Middle frontal gyrus (tissue), 1 donor: ENCODE results near the gene FAM131A.
A peak's percentile ranks its signal among the peaks of the same experiment; 100 is the strongest.

Experiments used
- DNase-seq: peaks from one replicate; pipeline ENCODE4 v3.0.0-alpha.2; 2015; ENCODE audit warnings: low spot score; ENCODE audit errors: extremely low spot score

FAM131A gene

DNA sequence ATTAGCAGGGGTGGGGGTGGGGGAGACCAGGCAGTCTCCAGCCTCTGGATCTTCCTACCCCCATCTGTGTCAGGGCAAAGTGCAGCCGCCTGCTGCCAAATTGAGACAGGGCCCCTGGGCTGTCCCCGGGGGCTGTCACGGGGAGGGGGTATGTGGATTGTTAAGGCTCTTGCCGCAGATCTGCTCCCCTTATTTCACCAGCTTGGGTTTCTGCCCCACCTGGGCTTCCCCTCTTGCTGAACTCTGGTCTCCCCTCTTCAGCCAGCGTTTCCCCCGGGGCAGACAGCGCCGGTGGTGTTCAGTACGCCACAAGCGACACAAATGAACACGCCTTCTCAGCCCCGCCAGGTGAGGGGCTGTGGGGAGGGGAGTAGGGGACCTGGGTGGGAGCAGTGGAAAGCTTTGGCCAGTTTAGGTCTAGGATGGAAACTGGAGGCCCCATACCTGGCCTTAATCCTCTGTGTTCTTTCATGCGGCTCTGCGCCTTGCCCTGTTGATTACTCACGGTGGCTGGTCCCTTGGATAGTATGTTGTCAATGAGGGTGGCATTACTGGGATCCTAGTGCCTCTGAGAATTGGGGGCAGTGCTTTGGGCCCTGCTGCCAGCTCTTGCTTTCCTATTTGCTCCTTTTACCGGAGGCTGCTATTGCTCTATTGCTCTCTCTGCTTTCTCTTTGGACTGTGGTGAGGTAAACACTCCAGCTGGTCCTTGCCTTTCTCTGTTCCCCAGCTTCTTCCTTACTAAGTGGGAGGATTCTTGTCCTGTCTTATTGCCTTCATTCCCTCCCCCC lies 21.3 kb upstream of the FAM131A start:
- DNase-seq = no peak

DNA sequence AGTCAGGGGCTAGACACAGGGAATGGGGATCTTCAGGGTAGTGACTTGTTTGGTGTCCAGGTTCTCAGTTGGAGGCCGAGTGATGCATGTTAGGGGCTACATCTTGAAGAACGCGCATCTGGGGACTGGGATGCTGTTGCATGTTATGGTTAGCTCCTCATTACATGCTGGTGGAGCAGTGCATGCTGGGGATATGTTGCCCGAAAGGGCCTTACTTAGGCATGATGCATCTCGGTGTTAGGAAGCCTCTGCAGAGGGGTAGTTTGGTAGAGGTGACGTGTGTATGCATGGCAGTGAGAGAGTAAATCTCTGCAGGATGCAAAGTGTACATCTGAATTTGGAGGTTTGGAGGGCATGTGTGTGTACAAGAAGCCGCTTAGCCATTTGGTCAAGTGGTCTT lies 20.6 kb upstream of the FAM131A start:
- DNase-seq = no peak

DNA sequence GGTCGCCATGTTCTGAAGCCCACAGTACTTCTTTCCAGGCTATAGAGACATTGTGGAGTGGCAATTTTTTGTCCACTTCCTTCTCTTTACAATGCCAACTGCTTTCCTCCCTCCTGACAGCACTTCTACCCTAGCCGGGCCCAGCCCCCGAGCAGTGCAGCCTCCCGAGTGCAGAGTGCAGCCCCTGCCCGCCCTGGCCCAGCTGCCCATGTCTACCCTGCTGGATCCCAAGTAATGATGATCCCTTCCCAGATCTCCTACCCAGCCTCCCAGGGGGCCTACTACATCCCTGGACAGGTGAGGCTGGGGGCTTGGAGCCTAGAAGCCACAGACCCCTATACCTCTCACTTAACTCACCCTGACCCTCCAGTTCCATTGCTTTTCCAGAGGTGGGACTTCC lies 20.2 kb upstream of the FAM131A start:
- no peak for DNase-seq

DNA sequence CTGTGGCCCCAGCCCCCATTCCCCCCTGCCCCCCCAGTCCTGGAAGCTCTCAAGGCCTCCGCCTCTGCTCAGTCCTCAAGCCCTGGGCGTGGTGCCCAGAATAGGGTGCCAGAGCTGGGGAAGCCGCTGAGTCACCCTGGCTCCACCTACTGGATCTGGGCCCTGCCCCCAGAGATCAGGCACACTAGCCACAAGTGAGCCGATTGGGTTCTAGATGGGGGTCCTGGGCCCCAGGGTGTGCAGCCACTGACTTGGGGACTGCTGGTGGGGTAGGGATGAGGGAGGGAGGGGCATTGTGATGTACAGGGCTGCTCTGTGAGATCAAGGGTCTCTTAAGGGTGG lies 17.3 kb upstream of the FAM131A start:
- DNase-seq = peak; percentile 91

DNA sequence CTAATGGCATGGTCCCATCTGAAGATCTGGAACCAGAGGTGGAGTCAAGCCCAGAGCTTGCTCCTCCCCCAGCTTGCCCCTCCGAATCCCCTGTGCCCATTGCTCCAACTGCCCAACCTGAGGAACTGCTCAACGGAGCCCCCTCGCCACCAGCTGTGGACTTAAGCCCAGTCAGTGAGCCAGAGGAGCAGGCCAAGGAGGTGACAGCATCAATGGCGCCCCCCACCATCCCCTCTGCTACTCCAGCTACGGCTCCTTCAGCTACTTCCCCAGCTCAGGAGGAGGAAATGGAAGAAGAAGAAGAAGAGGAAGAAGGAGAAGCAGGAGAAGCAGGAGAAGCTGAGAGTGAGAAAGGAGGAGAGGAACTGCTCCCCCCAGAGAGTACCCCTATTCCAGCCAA lies 15.7 kb upstream of the FAM131A start:
- no peak for DNase-seq

DNA sequence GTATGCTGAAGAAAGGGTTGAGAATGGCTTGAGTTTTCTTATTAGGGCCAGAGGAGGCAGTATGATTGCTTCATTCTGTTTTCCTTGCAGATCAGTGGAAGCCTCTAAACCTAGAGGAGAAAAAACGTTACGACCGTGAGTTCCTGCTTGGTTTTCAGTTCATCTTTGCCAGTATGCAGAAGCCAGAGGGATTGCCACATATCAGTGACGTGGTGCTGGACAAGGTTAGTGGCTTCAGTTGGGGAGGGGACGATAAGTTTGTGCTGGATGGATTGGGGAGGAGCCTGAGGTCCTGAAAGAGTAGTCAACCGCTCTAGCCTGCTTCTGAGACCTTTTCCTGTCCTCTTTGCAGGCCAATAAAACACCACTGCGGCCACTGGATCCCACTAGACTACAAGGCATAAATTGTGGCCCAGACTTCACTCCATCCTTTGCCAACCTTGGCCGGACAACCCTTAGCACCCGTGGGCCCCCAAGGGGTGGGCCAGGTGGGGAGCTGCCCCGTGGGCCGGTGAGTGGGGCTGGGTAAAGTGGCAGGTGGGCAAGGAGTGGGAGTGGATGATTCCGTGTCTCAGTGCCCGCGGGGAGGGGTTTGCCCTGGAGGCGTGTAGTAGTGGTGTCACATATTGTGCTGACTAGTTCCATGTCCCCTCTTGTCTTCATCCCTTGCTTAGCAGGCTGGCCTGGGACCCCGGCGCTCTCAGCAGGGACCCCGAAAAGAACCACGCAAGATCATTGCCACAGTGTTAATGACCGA lies 14.5 kb upstream of the FAM131A start:
- no peak for DNase-seq

DNA sequence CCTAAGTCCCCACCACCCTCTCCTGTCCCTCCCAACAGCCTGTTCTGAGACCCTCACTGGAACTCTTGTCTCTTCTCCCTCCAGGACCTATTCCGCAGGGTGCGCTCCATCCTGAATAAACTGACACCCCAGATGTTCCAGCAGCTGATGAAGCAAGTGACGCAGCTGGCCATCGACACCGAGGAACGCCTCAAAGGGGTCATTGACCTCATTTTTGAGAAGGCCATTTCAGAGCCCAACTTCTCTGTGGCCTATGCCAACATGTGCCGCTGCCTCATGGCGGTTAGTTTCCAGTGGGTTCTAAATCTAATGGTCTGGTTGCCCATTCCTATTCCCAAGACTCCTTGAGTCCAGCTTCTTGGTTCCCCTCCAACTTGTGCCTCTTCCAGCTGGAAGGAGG lies 13.7 kb upstream of the FAM131A start:
- no peak for DNase-seq

DNA sequence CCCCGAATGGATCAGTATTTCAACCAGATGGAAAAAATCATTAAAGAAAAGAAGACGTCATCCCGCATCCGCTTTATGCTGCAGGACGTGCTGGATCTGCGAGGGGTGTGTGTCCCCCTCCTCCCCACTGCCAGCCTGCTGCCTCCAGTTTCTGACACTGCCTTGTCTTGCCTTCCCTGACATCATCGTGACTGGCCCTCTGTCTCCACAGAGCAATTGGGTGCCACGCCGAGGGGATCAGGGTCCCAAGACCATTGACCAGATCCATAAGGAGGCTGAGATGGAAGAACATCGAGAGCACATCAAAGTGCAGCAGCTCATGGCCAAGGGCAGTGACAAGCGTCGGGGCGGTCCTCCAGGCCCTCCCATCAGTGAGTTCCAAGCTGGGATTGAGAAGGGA lies 12.1 kb upstream of the FAM131A start:
- DNase-seq = no peak

DNA sequence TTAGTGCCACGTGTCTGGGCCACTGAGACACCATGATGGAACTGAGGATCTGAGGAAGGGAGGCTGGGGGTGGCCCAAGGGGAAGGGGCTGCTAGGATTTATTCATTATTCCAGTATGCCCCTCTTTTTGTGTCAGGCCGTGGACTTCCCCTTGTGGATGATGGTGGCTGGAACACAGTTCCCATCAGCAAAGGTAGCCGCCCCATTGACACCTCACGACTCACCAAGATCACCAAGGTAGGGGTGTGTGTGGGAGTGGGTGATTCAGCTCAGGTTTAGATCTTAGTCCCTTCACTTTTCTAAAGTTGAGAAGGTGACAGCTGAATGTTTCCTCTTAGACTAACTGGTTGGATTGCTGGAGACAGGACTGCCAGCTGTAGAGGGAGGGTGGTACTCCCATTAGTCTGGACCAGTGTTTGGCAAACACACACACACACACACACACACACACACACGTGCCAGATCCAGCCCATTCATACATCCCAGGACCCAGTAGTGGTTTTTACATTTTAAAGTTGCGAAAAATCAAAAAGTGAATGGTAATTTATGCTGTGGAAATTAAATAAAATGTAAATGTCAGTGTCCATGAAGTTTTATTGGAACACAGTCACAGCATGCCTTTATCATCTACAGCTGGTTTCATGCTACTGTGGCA lies 11.6 kb upstream of the FAM131A start:
- DNase-seq = no peak

DNA sequence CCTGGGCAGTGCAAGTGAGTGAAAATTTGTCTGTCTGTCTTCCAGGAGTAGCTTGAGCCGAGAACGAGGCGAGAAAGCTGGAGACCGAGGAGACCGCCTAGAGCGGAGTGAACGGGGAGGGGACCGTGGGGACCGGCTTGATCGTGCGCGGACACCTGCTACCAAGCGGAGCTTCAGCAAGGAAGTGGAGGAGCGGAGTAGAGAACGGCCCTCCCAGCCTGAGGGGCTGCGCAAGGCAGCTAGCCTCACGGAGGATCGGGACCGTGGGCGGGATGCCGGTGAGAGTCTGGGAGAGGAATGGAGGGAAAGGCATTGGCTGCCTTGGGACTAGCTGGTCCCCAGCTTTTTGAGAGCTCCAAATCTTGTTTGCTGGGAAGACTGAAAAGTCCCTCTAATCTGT lies 10.2 kb upstream of the FAM131A start:
- DNase-seq = no peak

DNA sequence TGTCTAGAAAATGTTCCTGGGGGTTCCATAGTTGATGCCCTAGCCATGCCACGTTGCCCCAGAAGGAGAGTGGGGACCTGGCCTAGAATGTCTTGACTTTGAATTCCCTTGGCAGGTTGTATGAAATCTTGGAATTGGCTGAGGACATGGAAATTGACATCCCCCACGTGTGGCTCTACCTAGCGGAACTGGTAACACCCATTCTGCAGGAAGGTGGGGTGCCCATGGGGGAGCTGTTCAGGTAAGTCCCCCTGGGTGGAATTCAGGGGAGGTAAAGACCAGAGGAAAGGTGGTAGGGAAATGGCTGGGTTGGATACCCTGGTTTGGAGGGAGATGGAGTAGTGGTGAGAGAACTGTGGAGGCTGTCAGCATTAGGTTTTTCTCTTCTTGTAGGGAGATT lies 8.9 kb upstream of the FAM131A start:
- no peak for DNase-seq

DNA sequence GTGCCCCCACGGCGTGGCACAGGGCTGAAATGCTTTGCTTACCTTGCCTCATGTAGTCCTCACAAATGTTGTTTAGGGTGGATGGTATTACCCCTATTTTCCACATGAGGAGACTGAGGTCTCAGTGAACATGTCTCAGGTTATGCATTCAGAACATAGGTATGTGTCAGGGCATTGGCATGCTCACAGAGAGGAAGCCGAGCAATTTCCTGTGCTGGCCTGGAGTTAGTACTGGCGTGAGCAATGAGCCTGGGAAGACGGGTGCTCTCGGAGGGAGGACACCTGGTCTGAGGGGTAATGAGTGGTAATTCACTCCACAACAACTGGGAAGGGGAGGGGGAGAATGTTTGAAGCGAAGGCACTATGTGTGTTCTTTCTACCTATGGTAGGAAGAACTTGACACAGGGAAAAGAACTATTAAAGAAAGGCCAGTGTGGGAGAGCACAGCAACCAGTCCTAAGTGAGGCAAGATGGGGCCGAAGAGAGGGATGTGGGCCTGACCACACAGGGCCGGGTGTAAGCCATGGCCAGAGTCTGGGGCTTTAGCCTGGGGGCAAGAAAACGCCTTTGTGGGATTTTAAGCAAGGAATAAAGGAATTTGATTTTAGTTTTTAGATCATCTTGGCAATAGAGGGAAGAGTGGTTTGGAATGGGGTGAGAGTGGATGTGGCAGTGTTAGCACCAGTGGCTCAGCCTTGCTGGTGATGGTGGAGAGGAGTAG lies 4.9 kb upstream of the FAM131A start:
- DNase-seq = no peak

DNA sequence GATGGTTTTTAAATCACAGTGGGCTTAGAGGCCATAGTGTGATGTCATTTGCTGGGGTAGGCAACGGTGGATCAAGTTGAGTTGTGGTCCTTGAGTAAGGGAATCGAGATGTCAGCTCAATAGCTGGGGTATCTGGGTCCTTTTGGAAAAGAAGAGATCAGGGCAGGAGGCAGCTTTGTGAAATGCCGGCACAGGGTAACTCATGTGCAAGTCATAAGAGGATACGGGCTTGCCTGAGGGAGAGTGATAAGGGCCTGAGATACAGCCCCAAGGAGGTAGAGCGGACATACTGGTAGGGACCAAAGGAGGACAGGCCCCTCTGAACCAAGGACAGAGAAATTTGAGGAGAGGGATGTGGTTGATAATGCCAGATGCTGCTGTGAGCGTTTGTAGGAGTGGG lies 4.2 kb upstream of the FAM131A start:
- DNase-seq = no peak

DNA sequence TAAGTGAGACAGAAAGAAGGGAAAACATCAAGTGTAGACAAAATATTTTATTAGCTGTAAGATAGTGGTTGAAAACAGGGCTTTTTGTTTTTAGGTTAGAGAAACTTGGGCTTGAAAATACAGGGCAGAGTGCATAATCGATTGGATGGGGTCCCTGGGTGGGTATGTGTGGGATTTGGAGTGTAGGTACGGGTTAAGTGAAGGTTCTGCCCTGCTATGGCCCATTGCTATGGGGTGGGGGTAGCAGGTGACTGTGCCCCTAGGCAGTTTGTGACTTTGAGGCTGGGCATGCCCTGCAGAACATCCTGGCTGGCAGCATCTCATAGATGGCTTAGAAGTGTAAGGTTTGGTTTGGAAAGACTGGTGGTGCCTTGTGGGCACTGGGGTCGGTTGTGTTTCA lies 3.7 kb upstream of the FAM131A start:
- no peak for DNase-seq

DNA sequence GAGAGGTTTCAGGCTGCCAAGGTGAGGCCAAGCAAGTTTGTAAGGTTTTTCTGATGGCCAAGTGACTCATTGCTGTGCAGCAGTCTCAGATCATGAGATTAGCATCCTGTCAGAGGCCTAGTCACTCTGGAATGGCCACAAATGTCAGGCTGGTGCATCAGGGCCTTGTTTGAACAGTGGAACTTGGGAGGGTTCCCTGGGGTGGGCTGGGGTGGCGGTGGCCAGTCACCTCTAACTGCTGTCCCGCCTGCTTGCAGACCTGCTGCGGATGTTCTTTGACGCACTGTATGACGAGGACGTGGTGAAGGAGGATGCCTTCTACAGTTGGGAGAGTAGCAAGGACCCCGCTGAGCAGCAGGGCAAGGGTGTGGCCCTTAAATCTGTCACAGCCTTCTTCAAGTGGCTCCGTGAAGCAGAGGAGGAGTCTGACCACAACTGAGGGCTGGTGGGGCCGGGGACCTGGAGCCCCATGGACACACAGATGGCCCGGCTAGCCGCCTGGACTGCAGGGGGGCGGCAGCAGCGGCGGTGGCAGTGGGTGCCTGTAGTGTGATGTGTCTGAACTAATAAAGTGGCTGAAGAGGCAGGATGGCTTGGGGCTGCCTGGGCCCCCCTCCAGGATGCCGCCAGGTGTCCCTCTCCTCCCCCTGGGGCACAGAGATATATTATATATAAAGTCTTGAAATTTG lies 2.8 kb upstream of the FAM131A start:
- DNase-seq = no peak

DNA sequence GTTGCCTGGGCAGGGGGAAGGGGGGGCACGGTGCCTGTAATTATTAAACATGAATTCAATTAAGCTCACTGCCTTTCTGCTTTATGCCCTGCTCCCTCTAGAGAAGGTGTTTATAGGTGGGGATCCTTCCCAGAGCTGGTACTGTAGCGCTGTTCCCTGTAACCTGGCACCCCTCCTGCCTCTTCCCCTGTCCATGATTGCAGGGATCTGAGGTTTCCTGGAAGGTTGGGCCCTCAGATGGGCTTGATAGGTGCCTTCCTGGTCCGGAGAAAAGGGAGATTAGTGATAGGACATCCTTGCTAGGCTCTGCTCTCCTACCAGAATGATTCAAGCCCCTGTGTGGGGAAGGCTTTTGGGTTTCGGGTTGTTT lies 2.1 kb upstream of the FAM131A start:
- no peak for DNase-seq

DNA sequence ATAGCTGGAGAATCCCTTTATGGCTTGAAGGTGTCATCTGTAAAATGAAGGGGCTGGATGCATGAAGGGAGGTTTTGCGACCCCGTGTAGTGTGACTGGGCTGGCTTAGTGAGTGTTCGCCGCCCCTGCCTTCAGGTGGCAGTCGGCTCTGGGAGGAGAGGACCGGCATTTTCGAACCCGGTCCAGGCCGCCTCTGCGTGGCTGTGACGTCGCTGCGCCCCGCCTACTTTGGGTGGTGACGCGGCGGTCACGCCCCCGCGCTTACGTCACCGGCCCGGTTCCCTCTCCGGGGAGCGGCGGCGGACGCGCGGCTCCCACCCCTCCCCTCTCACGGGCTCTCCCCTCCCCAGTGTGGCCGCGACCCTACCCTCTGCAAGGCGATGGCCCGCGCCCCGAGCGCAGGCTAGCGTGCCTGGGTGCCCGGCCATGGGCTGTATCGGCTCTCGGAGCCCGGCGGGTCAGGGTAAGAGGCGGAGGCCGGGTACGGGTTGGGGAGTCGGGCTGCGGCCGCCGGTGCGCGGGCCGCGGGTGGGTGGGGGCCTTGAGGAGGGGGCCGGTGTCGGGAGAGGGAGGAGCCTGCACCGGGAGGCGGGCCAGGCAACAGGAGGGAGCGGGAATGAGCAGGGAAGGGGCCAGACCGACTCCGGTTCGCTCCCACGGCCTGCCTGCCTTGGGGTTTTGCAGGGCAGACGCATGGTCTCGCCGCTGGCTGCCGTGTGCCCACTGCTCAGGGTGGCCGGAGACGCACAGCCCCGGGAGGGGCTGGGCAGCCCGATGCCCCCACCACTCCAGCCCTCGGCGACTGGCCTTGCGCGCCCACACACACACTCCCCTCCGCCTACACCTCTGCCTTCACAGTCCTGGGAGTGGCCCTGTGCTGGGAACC lies 1.5 kb upstream of the FAM131A start:
- peak; percentile 86 for DNase-seq

DNA sequence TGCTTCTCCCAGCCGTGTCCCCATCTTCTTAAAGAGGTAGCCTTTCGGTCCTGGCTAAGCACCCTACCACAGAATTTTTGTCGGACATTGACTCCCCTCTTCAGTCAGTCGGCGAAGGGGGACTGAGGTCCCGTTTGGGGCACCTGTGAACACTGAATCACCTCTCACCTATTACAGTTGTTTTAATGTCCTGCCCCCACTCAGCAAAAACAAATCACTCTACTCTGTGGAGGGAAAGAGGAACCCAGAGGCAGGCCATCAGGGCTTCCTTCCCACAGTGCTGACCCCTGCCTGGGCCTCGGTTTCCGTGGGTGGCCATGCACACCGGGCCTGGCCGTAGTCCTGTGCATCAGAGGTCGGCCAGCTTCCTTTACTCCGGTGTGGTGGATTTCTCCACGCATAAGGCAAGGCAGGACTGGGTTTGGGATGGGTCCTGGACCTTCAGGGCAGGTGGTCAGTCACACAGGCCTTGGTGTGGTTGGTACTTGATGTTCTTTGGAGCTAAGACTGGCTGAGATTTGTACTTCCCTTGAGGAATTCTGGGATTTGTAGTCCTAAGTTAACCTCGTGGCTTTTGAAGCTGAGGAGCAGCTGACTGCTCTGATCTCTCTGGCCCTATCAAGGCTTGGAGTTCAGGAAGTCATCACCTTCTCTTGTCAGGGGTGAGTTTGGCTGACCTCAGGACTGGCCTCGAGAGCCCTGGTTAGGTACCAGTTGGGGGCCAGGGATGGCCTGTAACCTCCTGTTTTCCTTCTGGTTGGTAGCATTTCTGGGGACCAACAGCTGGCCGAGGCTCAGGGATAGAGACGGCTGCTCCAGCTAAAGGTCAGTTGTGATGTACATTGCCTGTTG lies 627 bp upstream of the FAM131A start:
- peak; percentile 63 for DNase-seq

DNA sequence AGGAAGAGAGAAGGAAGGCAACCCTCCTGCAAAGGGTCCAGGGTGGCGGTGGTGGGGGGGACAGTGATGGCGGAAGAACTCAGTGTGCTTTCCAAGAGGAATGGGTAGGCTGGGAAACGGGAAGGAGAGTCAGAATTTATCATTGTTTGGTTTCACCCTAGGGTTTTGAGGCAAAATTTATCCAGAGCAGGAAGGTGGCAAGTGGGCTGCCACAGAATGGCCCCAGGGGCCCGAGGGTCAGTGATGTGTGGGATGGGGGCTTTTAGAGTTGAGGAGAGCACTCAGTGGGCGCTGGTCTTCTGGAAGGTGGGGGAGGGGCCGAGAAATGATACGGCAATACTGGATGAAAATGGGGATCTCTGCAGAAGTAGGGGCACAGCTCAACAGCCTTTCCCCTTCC lies 581 bp downstream of the FAM131A start:
- no peak for DNase-seq
